Endothelial cell (in vitro differentiated cells): ENCODE data around the gene CLCNKA. TPM values are rescaled to one million over a fixed set of nuclear protein-coding genes. Genes with fewer than 3 reads are reported as not detected.

Source experiments
- DNase-seq: peaks from one replicate; pipeline ENCODE4 v3.0.0; 2021; ENCODE audit warnings: low spot score
- H3K27ac Mint-ChIP-seq: one replicate; pipeline ENCODE4 v1.8.0; 2021; ENCODE audit warnings: mixed read lengths, inconsistent platforms; ENCODE audit not compliant: unreplicated experiment
- H3K27me3 Mint-ChIP-seq: one replicate; pipeline ENCODE4 v1.8.0; 2021; ENCODE audit warnings: mild to moderate bottlenecking, moderate library complexity, mixed read lengths, inconsistent platforms; ENCODE audit not compliant: unreplicated experiment
- H3K36me3 Mint-ChIP-seq: one replicate; pipeline ENCODE4 v1.8.0; 2021; ENCODE audit warnings: mild to moderate bottlenecking, low read depth, mixed read lengths, inconsistent platforms; ENCODE audit not compliant: unreplicated experiment
- H3K4me1 Mint-ChIP-seq: one replicate; pipeline ENCODE4 v1.8.0; 2021; ENCODE audit warnings: mild to moderate bottlenecking, mixed read lengths, inconsistent platforms; ENCODE audit not compliant: unreplicated experiment
- H3K4me3 Mint-ChIP-seq: one replicate; pipeline ENCODE4 v1.8.0; 2021; ENCODE audit warnings: mild to moderate bottlenecking, mixed read lengths, inconsistent platforms; ENCODE audit not compliant: unreplicated experiment
- H3K9me3 Mint-ChIP-seq: one replicate; pipeline ENCODE4 v1.8.0; 2021; ENCODE audit warnings: mixed read lengths, inconsistent platforms; ENCODE audit not compliant: unreplicated experiment
- CTCF ChIP-seq: fragments of 200-600 bp; sonication (generic); IDR thresholded peaks from one replicate; pipeline ENCODE4 v1.5.0; 2021; ENCODE audit warnings: antibody characterized with exemption; ENCODE audit not compliant: unreplicated experiment
- total RNA-seq: library from RNA; stranded (reverse); fragmentation: NEBNext Ultra II Directional; extraction: Animal tissue kit (Norgen Biotek cat#: 25700); gene quantifications from one replicate; pipeline ENCODE4 v1.2.1, GENCODE V29; 2021; ENCODE audit not compliant: unreplicated experiment

CLCNKA gene
- total RNA-seq, 1 donor from 2014 or later: not detected

GRCh38 chr1:16010837-16011236, 11.0 kb upstream of the CLCNKA start:
- Mint-ChIP-seq H3K27ac (no peak overlapping the region), H3K27me3 (peaks cover 10% of the 10 kb centered on the region), H3K9me3 (no peaks in the 10 kb centered on the region), H3K36me3 (peaks cover 3% of the 10 kb centered on the region), H3K4me3 (no peak overlapping the region), H3K4me1 (no peaks in the 10 kb centered on the region)
- no peak for DNase-seq
- no peak for TF ChIP-seq CTCF

- TF ChIP-seq CTCF: no peak
- Mint-ChIP-seq H3K27ac (no peak overlapping the region), H3K4me1 (no peaks in the 10 kb centered on the region), H3K9me3 (no peaks in the 10 kb centered on the region), H3K36me3 (peaks cover 3% of the 10 kb centered on the region), H3K4me3 (no peak overlapping the region), H3K27me3 (peaks cover 10% of the 10 kb centered on the region)
- no peak for DNase-seq
Observed at GRCh38 chr1:16011936-16012589, 9.8 kb upstream of the CLCNKA start.

GRCh38 chr1:16012590-16013219, 9.1 kb upstream of the CLCNKA start:
- Mint-ChIP-seq H3K27me3 (peaks cover 10% of the 10 kb centered on the region), H3K27ac (no peak overlapping the region), H3K4me3 (no peak overlapping the region), H3K36me3 (peaks cover 3% of the 10 kb centered on the region), H3K4me1 (no peaks in the 10 kb centered on the region), H3K9me3 (no peaks in the 10 kb centered on the region)
- no peak for DNase-seq
- TF ChIP-seq CTCF: no peak

GRCh38 chr1:16013220-16013907, 8.5 kb upstream of the CLCNKA start:
- Mint-ChIP-seq H3K27ac (no peak overlapping the region), H3K4me1 (no peaks in the 10 kb centered on the region), H3K27me3 (peaks cover 7% of the 10 kb centered on the region), H3K9me3 (no peaks in the 10 kb centered on the region), H3K36me3 (peaks cover 3% of the 10 kb centered on the region), H3K4me3 (no peak overlapping the region)
- no peak for TF ChIP-seq CTCF
- no peak for DNase-seq

- no peak overlapping the region for H3K27ac Mint-ChIP-seq
- no peak for DNase-seq
- peaks cover 3% of the 10 kb centered on the region for H3K36me3 Mint-ChIP-seq
- H3K4me3 Mint-ChIP-seq: no peak overlapping the region
- H3K4me1 Mint-ChIP-seq: no peaks in the 10 kb centered on the region
- no peaks in the 10 kb centered on the region for H3K9me3 Mint-ChIP-seq
- TF ChIP-seq CTCF: no peak
- H3K27me3 Mint-ChIP-seq: peaks cover 5% of the 10 kb centered on the region
Observed at GRCh38 chr1:16013908-16014258, 8.0 kb upstream of the CLCNKA start.
